ENCODE measurements around the gene EXT2. TPM values are rescaled to one million over a fixed set of nuclear protein-coding genes. Genes with fewer than 3 reads are reported as not detected.

Gene EXT2
- total and polyA plus RNA-seq, 2 of the 13 experiments (the other 11 are each of a cell fraction or from before 2014, with no cell fraction given), result 61.5 to 68.7 TPM

GRCh38 chr11:44271286-44271685 lies 175.8 kb downstream of the EXT2 start (continued):
- TF ChIP-seq ZNF180 (CRISPR knock-in tag; IDR thresholded peaks at IDR 0.05; ENCODE audit: borderline replicate concordance, low read depth) (no peak), ZNF280B (CRISPR knock-in tag; IDR thresholded peaks at IDR 0.05; ENCODE audit: borderline replicate concordance) (no peak), ZBTB2 (CRISPR knock-in tag; IDR thresholded peaks at IDR 0.05; ENCODE audit: low read depth) (no peak), EP300 (IDR thresholded peaks at IDR 0.05; ENCODE audit: low read depth in 2 of 2, low read length in 2 of 2) (no peak), EP300 (CRISPR knock-in tag; IDR thresholded peaks at IDR 0.05; ENCODE audit: borderline replicate concordance) (no peak)

- Histone ChIP-seq H3K4me2 (ENCODE audit: low read depth, low read length) (no peak overlapping the region), H3K9me3 (ENCODE audit: low read length) (peaks cover 5% of the 10 kb centered on the region), H4K20me1 (ENCODE audit: insufficient read depth, low read length) (no peaks in the 10 kb centered on the region), H3K4me1 (ENCODE audit: insufficient read depth, low read length) (no peaks in the 10 kb centered on the region), H3K9ac (ENCODE audit: insufficient read depth, low read depth, low read length) (no peak overlapping the region), H3K27me3 (ENCODE audit: control insufficient read depth in 1 of 2, insufficient read depth in 2 of 2, low read length in 2 of 2) (peaks cover 0 to 2% of the 10 kb centered on the region in 2 experiments; a peak in 1 of 5 replicates), H2AFZ (ENCODE audit: low read length) (no peak overlapping the region), H3K36me3 (replicated peaks in 1 of 2; ENCODE audit: control insufficient read depth in 1 of 2, insufficient read depth in 2 of 2, low read length in 2 of 2) (no peaks in the 10 kb centered on the region), H3K27ac (ENCODE audit: extremely low read length, insufficient read depth, low read length) (no peak overlapping the region), H3K4me3 (replicated peaks in 1 of 3; ENCODE audit: insufficient read depth in 1 of 3, low read depth in 2 of 3, low read length in 3 of 3) (no peak overlapping the region), H3K79me2 (ENCODE audit: insufficient read depth, low read length) (no peaks in the 10 kb centered on the region)
- no peak for FAIRE-seq
- no peak for DNase-seq (ENCODE audit: low spot score)
- WGBS (ENCODE audit: low lambda C conversion rate), result 0% methylated on average over 1 of the region's 1 CpG
- ATAC-seq, result no peak
- no TSS peak for BruUV-seq (replicated peaks)
- in situ Hi-C loops (cut with HindIII; ENCODE audit: extremely low pct_ligation_motif_present, low pct_unique_long_range_greater_than_20kb) (no loop called here), intact Hi-C loops (cut with micrococcal nuclease; ENCODE audit: unreplicated experiment) (no loop called here)
- POLR2A ChIA-PET, result no interaction called here
- CTCF ChIA-PET (ENCODE audit: low intra/inter-chr PET ratio, low total read pairs), result no interaction called here
- TF ChIP-seq MXD4 (CRISPR knock-in tag; IDR thresholded peaks at IDR 0.05) (no peak), ZNF687 (CRISPR knock-in tag; IDR thresholded peaks at IDR 0.05) (no peak), ZNF362 (CRISPR knock-in tag; IDR thresholded peaks at IDR 0.05; ENCODE audit: borderline replicate concordance) (no peak), ERF (CRISPR knock-in tag; IDR thresholded peaks at IDR 0.05) (no peak), HNRNPL (IDR thresholded peaks at IDR 0.05; ENCODE audit: low read depth, low read length) (no peak), HMG20A (CRISPR knock-in tag; IDR thresholded peaks at IDR 0.05; ENCODE audit: borderline replicate concordance) (no peak), FOXP1 (IDR thresholded peaks at IDR 0.05) (0 out of 2 replicates have a peak, but pooled peaks have one; percentile 1), FOXP1 (CRISPR knock-in tag; IDR thresholded peaks at IDR 0.05) (no peak), IRF1 (CRISPR knock-in tag; IDR thresholded peaks at IDR 0.05; ENCODE audit: low read depth) (no peak)
Measured at GRCh38 chr11:44274404-44274803, 178.9 kb downstream of the EXT2 start.
